OCI-M2 (cell line): ENCODE results near the gene GABPB1.
A peak's percentile ranks its signal among the peaks of the same experiment; 100 is the strongest.

Experiments
- DNase-seq: peaks from one replicate; lab custom pipeline; 2025; ENCODE audit not compliant: unreplicated experiment; lab: John Stamatoyannopoulos, UW

The GABPB1 gene

GRCh38 chr15:50280271-50280670, 74.7 kb downstream of the GABPB1 start:
- DNase-seq: no peak

GRCh38 chr15:50278496-50278895, 76.5 kb downstream of the GABPB1 start:
- no peak for DNase-seq

GRCh38 chr15:50277370-50277769, 77.6 kb downstream of the GABPB1 start:
- no peak for DNase-seq

- DNase-seq: no peak
These were observed 79.1 kb downstream of the GABPB1 start for GRCh38 chr15:50275908-50276307.

- no peak for DNase-seq
These were observed 79.9 kb downstream of the GABPB1 start for GRCh38 chr15:50275091-50275490.

GRCh38 chr15:50267577-50267976, 87.4 kb downstream of the GABPB1 start:
- no peak for DNase-seq

- no peak for DNase-seq
These were observed 89.4 kb downstream of the GABPB1 start, which contains the start of gene HDC for GRCh38 chr15:50265620-50266019. Gene HDC, minus strand, starts transcription at chr15:50265726. Its CDS starts 103 bp downstream, at chr15:50265623.

GRCh38 chr15:50262533-50262932, 92.5 kb downstream of the GABPB1 start:
- DNase-seq: no peak

- DNase-seq: no peak
These were observed 93.0 kb downstream of the GABPB1 start for GRCh38 chr15:50261981-50262380.

- DNase-seq: peak; percentile 65
These were observed 94.0 kb downstream of the GABPB1 start for GRCh38 chr15:50260969-50261496.

- no peak for DNase-seq
These were observed 95.7 kb downstream of the GABPB1 start for GRCh38 chr15:50259276-50259675.

GRCh38 chr15:50257924-50258323, 97.1 kb downstream of the GABPB1 start:
- no peak for DNase-seq

GRCh38 chr15:50257332-50257731, 97.7 kb downstream of the GABPB1 start:
- no peak for DNase-seq

GRCh38 chr15:50256188-50257041, 98.6 kb downstream of the GABPB1 start:
- DNase-seq: no peak

GRCh38 chr15:50252556-50252955, 102.4 kb downstream of the GABPB1 start:
- DNase-seq: no peak

GRCh38 chr15:50251638-50252182, 103.3 kb downstream of the GABPB1 start:
- DNase-seq: no peak

- no peak for DNase-seq
These were observed 104.1 kb downstream of the GABPB1 start for GRCh38 chr15:50250760-50251394.

- no peak for DNase-seq
These were observed 105.3 kb downstream of the GABPB1 start for GRCh38 chr15:50249704-50250103.

GRCh38 chr15:50248994-50249582, 105.9 kb downstream of the GABPB1 start:
- DNase-seq: no peak

- DNase-seq: no peak
These were observed 107.0 kb downstream of the GABPB1 start for GRCh38 chr15:50247819-50248655.

- DNase-seq: no peak
These were observed 108.4 kb downstream of the GABPB1 start for GRCh38 chr15:50246631-50247030.
